Ovary (tissue), 9 donors: ENCODE results near the gene KRTAP10-12. TPM values are rescaled to one million over a fixed set of nuclear protein-coding genes. Genes with fewer than 3 reads are reported as not detected.

Experiments
- DNase-seq, 5 donors: peaks; one replicate each; pipeline ENCODE4 v3.0.0-alpha.2; 2019 to 2020
- H3K27ac ChIP-seq, 2 donors: fragments of 200-600 bp; one replicate each; pipeline versions ENCODE4 v1.5.1 to v1.8.0; 2019 to 2022
- H3K27me3 ChIP-seq: fragments of 200-600 bp; one replicate; pipeline ENCODE4 v1.8.0; 2022
- H3K36me3 ChIP-seq: fragments of 200-600 bp; sonication (generic); one replicate; pipeline ENCODE4 v1.5.1; 2019
- H3K4me1 ChIP-seq: one replicate; pipeline ENCODE4 v1.8.1; 2013; ENCODE audit warnings: mild to moderate bottlenecking, moderate library complexity; ENCODE audit not compliant: insufficient read depth
- H3K4me3 ChIP-seq: fragments of 200-600 bp; sonication (generic); one replicate; pipeline ENCODE4 v1.5.1; 2017
- H3K9me3 ChIP-seq, 2 donors: fragments of 200-600 bp in 1 of 2; sonication (generic) in 1 of 2; one replicate each; pipeline versions ENCODE4 v1.5.1 to v1.8.1; 2013 to 2019; ENCODE audit warnings: mild to moderate bottlenecking in 1 of 2, moderate library complexity in 1 of 2
- CTCF ChIP-seq, 3 donors: fragments of 450-650 bp in 2 of 3; fragments of 200-600 bp in 1 of 3; IDR thresholded peaks; one replicate each; pipeline versions ENCODE4 v1.5.1 to v1.8.0; 2016 to 2022; ENCODE audit warnings: antibody characterized with exemption in 3 of 3, mild to moderate bottlenecking in 1 of 3
- EP300 ChIP-seq: sonication (generic); formaldehyde crosslinking; IDR thresholded peaks from one replicate; pipeline ENCODE4 v1.6.1; 2017; ENCODE audit warnings: antibody characterized with exemption
- POLR2A ChIP-seq: fragments of 450-650 bp; IDR thresholded peaks from one replicate; pipeline ENCODE4 v1.6.1; 2017; ENCODE audit warnings: antibody characterized with exemption, mild to moderate bottlenecking, moderate library complexity
- WGBS, 3 donors: extraction: QIAGEN DNeasy Blood & Tissue Kit in 1 of 3; methylation state at CpG; one replicate each; pipeline versions ENCODE4 v1.1.5 to v1.1.7; 2013 to 2017; 5-methylcytosine and 5-hydroxymethylcytosine counted together
- intact Hi-C, 4 donors: fragments of 100-400 bp; cut with DNase I; formaldehyde crosslinking; loops; one replicate each; pipeline versions ENCODE4 v1.11.0 to v1.15.1; 2022 to 2023
- polyA plus RNA-seq, 2 donors: library from polyadenylated mRNA; stranded (reverse); fragments of 200-250 nt in 1 of 2; fragments of 350-450 nt in 1 of 2; fragmentation: Illumina TruSeq in 1 of 2; extraction: RNeasy Lipid Tissue Mini Kit (QIAGEN cat#74804) in 1 of 2; gene quantifications; one replicate each; pipeline ENCODE4 v1.2.3, GENCODE V29; 2013 to 2014
- total RNA-seq, 7 donors: library from RNA; depleted of rRNA in 2 of 7; stranded (reverse); fragments of >200 nt in 2 of 7; fragmentation: NEBNext Ultra II Directional in 3 of 7; extraction: Animal tissue kit (Norgen Biotek cat#: 25700) in 3 of 7; gene quantifications; one replicate each; pipeline versions ENCODE4 v1.1.0 to v1.2.4, GENCODE V29; 2016 to 2023
- donor health status: DM: no; HTN: no; CAD: no; lungs with moderate emphysema.
- donor health status: DM: no; HTN: no; CAD: no.
- donor health status: Bipolar disorder and iron deficiency.
- donor health status: DM: yes; HTN: yes; CAD: no.
- donor health status: DM: no; HTN: no; CAD: no.
- donor health status: DM: yes; HTN: yes; CAD: no.

Gene KRTAP10-12
- total and polyA plus RNA-seq, 9 donors: not detected

- H3K27ac ChIP-seq: no peak overlapping the region
- no peaks in the 10 kb centered on the region for H3K4me1 ChIP-seq
- H3K9me3 ChIP-seq: no peaks in the 10 kb centered on the region
- no peak for TF ChIP-seq EP300
- TF ChIP-seq CTCF (IDR thresholded peaks at IDR 0.05): no peak
- H3K36me3 ChIP-seq: no peaks in the 10 kb centered on the region
- intact Hi-C loops: no loop called here
- DNase-seq: no peak
- no peak overlapping the region for H3K4me3 ChIP-seq
- 87 to 90% (median 89%) methylated on average over 20 of the region's 20 CpGs for WGBS, 3 donors
- no peaks in the 10 kb centered on the region for H3K27me3 ChIP-seq
Observed at GRCh38 chr21:44650265-44650972, 46.6 kb upstream of the KRTAP10-12 start.

GRCh38 chr21:44650973-44651675 lies 45.8 kb upstream of the KRTAP10-12 start:
- TF ChIP-seq POLR2A (no peak), EP300 (no peak), CTCF (IDR thresholded peaks at IDR 0.05) (no peak)
- Histone ChIP-seq H3K36me3 (no peaks in the 10 kb centered on the region), H3K9me3 (no peaks in the 10 kb centered on the region), H3K27me3 (no peaks in the 10 kb centered on the region), H3K4me1 (no peaks in the 10 kb centered on the region), H3K4me3 (no peak overlapping the region), H3K27ac (no peak overlapping the region)
- intact Hi-C loops: no loop called here
- DNase-seq: no peak
- 79 to 85% (median 83%) methylated on average over 12 of the region's 12 CpGs for WGBS, 3 donors

- WGBS, 3 donors: 57 to 60% (median 60%) methylated on average over 14 of the region's 14 CpGs
- no peaks in the 10 kb centered on the region for H3K9me3 ChIP-seq
- no peak overlapping the region for H3K4me3 ChIP-seq
- H3K36me3 ChIP-seq: no peaks in the 10 kb centered on the region
- no peak for TF ChIP-seq CTCF (IDR thresholded peaks at IDR 0.05)
- TF ChIP-seq EP300: no peak
- TF ChIP-seq POLR2A: no peak
- DNase-seq: no peak
- intact Hi-C loops: no loop called here
- H3K27me3 ChIP-seq: no peaks in the 10 kb centered on the region
- H3K4me1 ChIP-seq: no peaks in the 10 kb centered on the region
- no peak overlapping the region for H3K27ac ChIP-seq
Observed at GRCh38 chr21:44653123-44653522, 43.8 kb upstream of the KRTAP10-12 start.

GRCh38 chr21:44653656-44654575 lies 43.1 kb upstream of the KRTAP10-12 start:
- DNase-seq: no peak
- Histone ChIP-seq H3K4me1 (no peaks in the 10 kb centered on the region), H3K36me3 (no peaks in the 10 kb centered on the region), H3K27me3 (no peaks in the 10 kb centered on the region), H3K4me3 (no peak overlapping the region), H3K9me3 (no peaks in the 10 kb centered on the region), H3K27ac (no peak overlapping the region)
- 72 to 84% (median 79%) methylated on average over 17 of the region's 17 CpGs for WGBS, 3 donors
- intact Hi-C loops: no loop called here
- TF ChIP-seq CTCF (IDR thresholded peaks at IDR 0.05) (no peak), POLR2A (no peak), EP300 (no peak)
